Mononuclear cell (primary cell): ENCODE measurements around the gene FAM228B. TPM values are rescaled to one million over a fixed set of nuclear protein-coding genes. Genes with fewer than 3 reads are reported as not detected.

Source experiments
- total RNA-seq: library from RNA; depleted of rRNA; stranded (reverse); fragments of >200 nt; gene quantifications from one replicate; pipeline ENCODE4 v1.2.3, GENCODE V29; 2012

Gene FAM228B
- total RNA-seq, 1 donor = 26.2 TPM

Other genes starting within 250 kb of the FAM228B start
- 55.2 TPM for gene ATAD2B, start 196.3 kb upstream of the FAM228B start, total RNA-seq
- gene UBXN2A, start 183.0 kb upstream of the FAM228B start, total RNA-seq = 16.7 TPM
- gene MFSD2B, start 113.4 kb upstream of the FAM228B start, total RNA-seq = 1.5 TPM
- 3.0 TPM for gene WDCP, start 76.1 kb upstream of the FAM228B start, total RNA-seq
- 4.5 TPM for gene FKBP1B, start 73.7 kb upstream of the FAM228B start, total RNA-seq
- 107 TPM for gene SF3B6, start 47.1 kb upstream of the FAM228B start, total RNA-seq
- gene TP53I3, start 38.6 kb upstream of the FAM228B start, total RNA-seq = 5.6 TPM
- gene PFN4, start 135 bp upstream of the FAM228B start, total RNA-seq = not detected
- gene FAM228A, start 51.6 kb downstream of the FAM228B start, total RNA-seq = 0.10 TPM
- 102 TPM for gene ITSN2, start 237.1 kb downstream of the FAM228B start, total RNA-seq